Neural progenitor cell (in vitro differentiated cells): ENCODE data around the gene MTHFSD.
A peak's percentile ranks its signal among the peaks of the same experiment; 100 is the strongest.

Source experiments
- EZH2 ChIP-seq: fragments of 200-600 bp; sonication (generic); IDR thresholded peaks from 2 replicates; pipeline ENCODE4 v1.6.1; 2017; ENCODE audit warnings: antibody characterized with exemption, mild to moderate bottlenecking, moderate library complexity
- EZH2phosphoT487 ChIP-seq: fragments of 200-600 bp; sonication (generic); IDR thresholded peaks from 2 replicates; pipeline ENCODE4 v1.6.1; 2017; ENCODE audit warnings: antibody characterized with exemption
- TF ChIP-seq, protein P1 (sequence below): fragments of 200-600 bp; sonication (generic); IDR thresholded peaks from 2 replicates; pipeline ENCODE4 v1.5.1; 2017; ENCODE audit warnings: antibody characterized with exemption, mild to moderate bottlenecking

DNA sequence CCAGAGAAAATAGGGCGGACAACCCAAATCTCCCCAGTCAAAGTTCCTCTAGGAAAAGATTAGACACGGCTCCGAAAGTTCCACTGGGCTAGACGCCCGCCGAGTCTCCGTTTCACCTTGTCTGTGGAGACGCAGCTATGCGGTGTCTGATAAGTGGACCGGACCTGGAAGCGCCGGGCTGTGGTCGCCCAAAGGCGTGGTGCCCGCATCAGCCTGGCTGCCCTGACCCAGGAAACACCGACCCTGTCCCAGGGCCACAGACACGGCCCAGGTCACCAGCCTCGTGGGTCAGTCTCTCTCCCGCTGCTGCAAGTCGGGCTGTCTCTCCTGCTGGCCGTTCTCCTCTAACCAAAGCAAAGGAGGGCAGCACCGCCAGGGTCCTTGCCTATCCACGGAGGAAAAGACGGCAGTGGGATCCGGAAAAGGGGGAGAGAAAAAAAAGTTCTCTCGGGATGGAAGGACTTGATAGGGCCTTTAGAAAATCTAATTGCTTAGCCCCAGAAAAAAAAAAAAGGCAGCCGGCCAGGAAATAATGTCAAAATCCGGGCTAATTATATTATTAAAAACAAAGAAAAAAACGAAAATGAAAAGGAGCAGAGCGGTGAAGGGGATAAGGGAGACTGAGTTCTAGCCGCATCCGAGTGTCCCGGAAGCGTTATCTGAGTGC is 58.6 kb downstream of the MTHFSD start:
- TF ChIP-seq, protein P1, sequence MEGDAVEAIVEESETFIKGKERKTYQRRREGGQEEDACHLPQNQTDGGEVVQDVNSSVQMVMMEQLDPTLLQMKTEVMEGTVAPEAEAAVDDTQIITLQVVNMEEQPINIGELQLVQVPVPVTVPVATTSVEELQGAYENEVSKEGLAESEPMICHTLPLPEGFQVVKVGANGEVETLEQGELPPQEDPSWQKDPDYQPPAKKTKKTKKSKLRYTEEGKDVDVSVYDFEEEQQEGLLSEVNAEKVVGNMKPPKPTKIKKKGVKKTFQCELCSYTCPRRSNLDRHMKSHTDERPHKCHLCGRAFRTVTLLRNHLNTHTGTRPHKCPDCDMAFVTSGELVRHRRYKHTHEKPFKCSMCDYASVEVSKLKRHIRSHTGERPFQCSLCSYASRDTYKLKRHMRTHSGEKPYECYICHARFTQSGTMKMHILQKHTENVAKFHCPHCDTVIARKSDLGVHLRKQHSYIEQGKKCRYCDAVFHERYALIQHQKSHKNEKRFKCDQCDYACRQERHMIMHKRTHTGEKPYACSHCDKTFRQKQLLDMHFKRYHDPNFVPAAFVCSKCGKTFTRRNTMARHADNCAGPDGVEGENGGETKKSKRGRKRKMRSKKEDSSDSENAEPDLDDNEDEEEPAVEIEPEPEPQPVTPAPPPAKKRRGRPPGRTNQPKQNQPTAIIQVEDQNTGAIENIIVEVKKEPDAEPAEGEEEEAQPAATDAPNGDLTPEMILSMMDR: no peak
- TF ChIP-seq EZH2 (peak; percentile 97), EZH2phosphoT487 (peak; percentile 96)
